Germinal center (tissue), 1 donor: ENCODE measurements around the gene DMD.
"Not testable (repeated sequence)": the region's sequence is repeated elsewhere in the genome, so short reads cannot be mapped to it uniquely, and the experiment has no call there.

Experiments used
- DNase-seq: peaks from one replicate; pipeline ENCODE4 v3.0.0; 2012; ENCODE audit warnings: mixed read lengths, low spot score

Gene DMD

GRCh38 chrX:31593353-31593752 lies 1618.0 kb downstream of the DMD start:
- no peak for DNase-seq

GRCh38 chrX:31591355-31591754 lies 1620.0 kb downstream of the DMD start:
- DNase-seq: no peak

GRCh38 chrX:31590581-31591114 lies 1620.7 kb downstream of the DMD start:
- no peak for DNase-seq

- no peak for DNase-seq
These were observed 1621.8 kb downstream of the DMD start for GRCh38 chrX:31589503-31589902.

GRCh38 chrX:31588355-31588754 lies 1623.0 kb downstream of the DMD start:
- no peak for DNase-seq

- not testable (repeated sequence) for DNase-seq
These were observed 1627.5 kb downstream of the DMD start for GRCh38 chrX:31583892-31584291.

- no peak for DNase-seq
These were observed 1630.6 kb downstream of the DMD start for GRCh38 chrX:31580726-31581125.

- no peak for DNase-seq
These were observed 1631.1 kb downstream of the DMD start for GRCh38 chrX:31580227-31580626.

GRCh38 chrX:31572360-31572759 lies 1639.0 kb downstream of the DMD start:
- no peak for DNase-seq

- no peak for DNase-seq
These were observed 1640.7 kb downstream of the DMD start for GRCh38 chrX:31570658-31571057.

GRCh38 chrX:31563792-31564191 lies 1647.6 kb downstream of the DMD start:
- no peak for DNase-seq

- no peak for DNase-seq
These were observed 1655.8 kb downstream of the DMD start for GRCh38 chrX:31555506-31555905.

- no peak for DNase-seq
These were observed 1659.4 kb downstream of the DMD start for GRCh38 chrX:31551913-31552312.

- no peak for DNase-seq
These were observed 1661.2 kb downstream of the DMD start for GRCh38 chrX:31550158-31550557.

- DNase-seq: no peak
These were observed 1663.5 kb downstream of the DMD start for GRCh38 chrX:31547816-31548215.

GRCh38 chrX:31547416-31547815 lies 1663.9 kb downstream of the DMD start:
- DNase-seq: no peak

- no peak for DNase-seq
These were observed 1665.2 kb downstream of the DMD start for GRCh38 chrX:31546126-31546525.

GRCh38 chrX:31545726-31546125 lies 1665.6 kb downstream of the DMD start:
- DNase-seq: no peak

GRCh38 chrX:31545191-31545590 lies 1666.2 kb downstream of the DMD start:
- no peak for DNase-seq

- DNase-seq: no peak
These were observed 1667.7 kb downstream of the DMD start for GRCh38 chrX:31543634-31544033.

- no peak for DNase-seq
These were observed 1668.8 kb downstream of the DMD start for GRCh38 chrX:31542566-31542965.

- no peak for DNase-seq
These were observed 1671.0 kb downstream of the DMD start for GRCh38 chrX:31540313-31540712.

GRCh38 chrX:31527455-31528126 lies 1683.8 kb downstream of the DMD start:
- DNase-seq: no peak

GRCh38 chrX:31523884-31524536 lies 1687.3 kb downstream of the DMD start:
- no peak for DNase-seq
